ENCODE results near the gene BACH1.

BACH1 gene

DNA sequence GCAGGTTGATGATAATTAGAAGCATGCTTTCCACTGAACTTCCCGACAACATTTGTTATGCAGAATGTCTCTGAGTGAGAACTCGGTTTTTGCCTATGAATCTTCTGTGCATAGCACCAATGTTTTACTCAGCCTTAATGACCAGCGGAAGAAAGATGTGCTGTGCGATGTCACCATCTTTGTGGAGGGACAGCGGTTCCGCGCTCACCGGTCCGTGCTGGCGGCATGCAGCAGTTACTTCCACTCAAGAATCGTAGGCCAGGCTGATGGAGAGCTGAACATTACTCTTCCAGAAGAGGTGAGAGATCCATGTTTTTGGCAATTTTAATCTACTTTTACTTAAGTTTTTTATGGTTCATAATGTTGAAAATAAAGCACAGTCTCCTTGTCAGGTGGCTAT is 22.5 kb downstream of the BACH1 start:
- no peak overlapping the region for H3K4me3 ChIP-seq (ENCODE audit: low read length)
- TF ChIP-seq, protein P1, sequence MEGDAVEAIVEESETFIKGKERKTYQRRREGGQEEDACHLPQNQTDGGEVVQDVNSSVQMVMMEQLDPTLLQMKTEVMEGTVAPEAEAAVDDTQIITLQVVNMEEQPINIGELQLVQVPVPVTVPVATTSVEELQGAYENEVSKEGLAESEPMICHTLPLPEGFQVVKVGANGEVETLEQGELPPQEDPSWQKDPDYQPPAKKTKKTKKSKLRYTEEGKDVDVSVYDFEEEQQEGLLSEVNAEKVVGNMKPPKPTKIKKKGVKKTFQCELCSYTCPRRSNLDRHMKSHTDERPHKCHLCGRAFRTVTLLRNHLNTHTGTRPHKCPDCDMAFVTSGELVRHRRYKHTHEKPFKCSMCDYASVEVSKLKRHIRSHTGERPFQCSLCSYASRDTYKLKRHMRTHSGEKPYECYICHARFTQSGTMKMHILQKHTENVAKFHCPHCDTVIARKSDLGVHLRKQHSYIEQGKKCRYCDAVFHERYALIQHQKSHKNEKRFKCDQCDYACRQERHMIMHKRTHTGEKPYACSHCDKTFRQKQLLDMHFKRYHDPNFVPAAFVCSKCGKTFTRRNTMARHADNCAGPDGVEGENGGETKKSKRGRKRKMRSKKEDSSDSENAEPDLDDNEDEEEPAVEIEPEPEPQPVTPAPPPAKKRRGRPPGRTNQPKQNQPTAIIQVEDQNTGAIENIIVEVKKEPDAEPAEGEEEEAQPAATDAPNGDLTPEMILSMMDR (IDR thresholded peaks at IDR 0.05; ENCODE audit: insufficient read depth, low read depth, low read length, missing control alignments), result no peak

DNA sequence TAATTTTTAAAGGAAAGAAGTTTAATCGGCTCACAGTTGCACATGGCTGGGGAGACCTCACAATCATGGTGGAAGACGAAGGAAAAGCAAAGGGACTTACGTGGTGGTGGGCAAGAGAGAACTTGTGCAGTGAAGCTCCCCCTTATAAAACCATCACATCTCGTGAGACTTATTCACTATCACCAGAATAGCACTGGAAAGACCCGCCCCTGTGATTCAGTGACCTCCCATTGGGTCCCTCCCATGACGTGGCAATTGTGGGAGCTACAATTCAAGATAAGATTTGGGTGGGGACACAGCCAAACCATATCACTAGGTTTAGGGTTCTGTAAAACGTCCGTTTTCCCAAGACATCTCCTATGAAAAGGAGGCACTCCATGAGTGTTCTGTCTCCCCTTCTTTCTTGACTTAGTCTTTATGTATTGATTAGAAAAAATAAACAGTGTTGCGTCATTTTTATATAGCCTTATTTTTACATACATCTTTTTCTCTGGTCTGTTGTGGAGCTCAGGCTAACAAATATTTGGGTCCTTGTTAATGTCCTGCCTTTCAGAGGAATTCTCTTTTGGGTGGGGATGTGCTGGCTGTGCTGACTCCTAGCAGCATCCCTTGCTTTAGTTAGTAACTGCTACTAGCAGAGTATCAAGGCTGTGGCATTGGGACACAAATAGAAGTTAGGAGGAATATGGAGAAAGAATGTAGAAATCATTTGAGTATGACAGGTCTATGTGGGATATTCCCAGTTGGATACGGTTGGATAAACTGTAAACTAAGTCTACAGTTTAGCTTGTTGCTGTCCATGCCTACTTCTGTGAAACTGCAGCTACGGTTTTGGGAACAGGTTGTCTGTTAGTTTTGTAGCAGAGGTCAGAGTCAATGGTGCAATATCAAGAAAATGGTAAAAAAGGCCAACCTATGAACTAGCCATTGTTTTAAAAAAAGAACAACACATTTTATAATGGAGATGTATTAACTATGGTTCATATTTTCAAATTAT is 23.5 kb downstream of the BACH1 start:
- TF ChIP-seq, protein P1 (IDR thresholded peaks at IDR 0.05; ENCODE audit: insufficient read depth, low read depth, low read length, missing control alignments), result no peak
- no peak for DNase-seq (ENCODE audit: low read depth)

More for the DNA sequence above, 22.5 kb downstream of the BACH1 start:
- no peak for DNase-seq (ENCODE audit: low read depth)

DNA sequence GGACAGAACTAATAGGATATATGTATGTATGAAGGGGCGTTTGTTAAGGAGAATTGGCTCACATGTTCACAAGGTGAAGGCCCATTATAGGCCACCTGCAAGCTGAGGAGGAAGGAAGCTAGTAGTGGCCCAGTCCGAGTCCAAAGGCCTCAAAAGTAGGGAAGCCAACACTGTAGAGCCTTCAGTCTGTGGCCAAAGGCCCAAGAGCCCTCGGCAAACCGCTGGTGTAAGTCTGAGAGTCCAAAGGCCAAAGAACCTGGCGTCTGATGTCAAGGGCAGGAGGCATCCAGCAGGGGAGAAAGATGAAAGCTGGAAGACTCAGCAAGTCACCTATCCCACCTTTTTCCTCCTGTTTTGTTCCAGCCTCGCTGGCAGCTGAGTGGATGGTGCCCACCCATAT is 24.5 kb downstream of the BACH1 start:
- TF ChIP-seq, protein P1 (IDR thresholded peaks at IDR 0.05; ENCODE audit: insufficient read depth, low read depth, low read length, missing control alignments), result no peak
- H3K4me3 ChIP-seq (ENCODE audit: low read length), result no peak overlapping the region
- DNase-seq (ENCODE audit: low read depth), result no peak

More for the DNA sequence above, 23.5 kb downstream of the BACH1 start:
- H3K4me3 ChIP-seq (ENCODE audit: low read length), result no peak overlapping the region

DNA sequence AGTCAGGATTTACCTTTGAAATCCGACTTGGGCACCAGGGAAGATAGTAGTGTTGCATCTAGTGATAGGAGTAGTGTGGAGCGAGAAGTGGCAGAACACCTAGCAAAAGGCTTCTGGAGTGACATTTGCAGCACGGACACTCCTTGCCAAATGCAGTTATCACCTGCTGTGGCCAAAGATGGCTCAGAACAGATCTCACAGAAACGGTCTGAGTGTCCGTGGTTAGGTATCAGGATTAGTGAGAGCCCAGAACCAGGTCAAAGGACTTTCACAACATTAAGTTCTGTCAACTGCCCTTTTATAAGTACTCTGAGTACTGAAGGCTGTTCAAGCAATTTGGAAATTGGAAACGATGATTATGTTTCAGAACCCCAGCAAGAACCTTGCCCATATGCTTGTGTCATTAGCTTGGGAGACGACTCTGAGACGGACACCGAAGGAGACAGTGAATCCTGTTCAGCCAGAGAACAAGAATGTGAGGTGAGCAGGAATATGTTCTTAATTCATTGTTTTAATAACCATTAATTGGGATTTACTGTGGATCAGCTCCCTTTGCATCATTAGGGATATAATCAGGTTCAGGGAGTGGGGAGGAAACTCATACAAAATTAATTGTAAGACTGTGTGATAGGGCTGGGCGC is 28.3 kb downstream of the BACH1 start:
- TF ChIP-seq, protein P1 (IDR thresholded peaks at IDR 0.05; ENCODE audit: insufficient read depth, low read depth, low read length, missing control alignments), result no peak
- DNase-seq (ENCODE audit: low read depth), result no peak
- H3K4me3 ChIP-seq (ENCODE audit: low read length), result no peak overlapping the region

DNA sequence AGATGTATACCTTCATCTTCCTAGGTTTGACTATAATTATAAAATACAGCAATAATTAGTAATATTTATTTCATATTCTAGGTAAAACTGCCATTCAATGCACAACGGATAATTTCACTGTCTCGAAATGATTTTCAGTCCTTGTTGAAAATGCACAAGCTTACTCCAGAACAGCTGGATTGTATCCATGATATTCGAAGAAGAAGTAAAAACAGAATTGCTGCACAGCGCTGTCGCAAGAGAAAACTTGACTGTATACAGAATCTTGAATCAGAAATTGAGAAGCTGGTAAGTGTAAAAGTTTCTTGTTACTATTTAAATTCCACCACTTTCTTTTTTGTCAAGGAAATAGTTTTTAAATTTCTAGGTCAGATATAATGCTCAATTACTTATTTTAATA is 30.7 kb downstream of the BACH1 start:
- H3K4me3 ChIP-seq (ENCODE audit: low read length), result no peak overlapping the region
- TF ChIP-seq, protein P1 (IDR thresholded peaks at IDR 0.05; ENCODE audit: insufficient read depth, low read depth, low read length, missing control alignments), result no peak
- DNase-seq (ENCODE audit: low read depth), result no peak

DNA sequence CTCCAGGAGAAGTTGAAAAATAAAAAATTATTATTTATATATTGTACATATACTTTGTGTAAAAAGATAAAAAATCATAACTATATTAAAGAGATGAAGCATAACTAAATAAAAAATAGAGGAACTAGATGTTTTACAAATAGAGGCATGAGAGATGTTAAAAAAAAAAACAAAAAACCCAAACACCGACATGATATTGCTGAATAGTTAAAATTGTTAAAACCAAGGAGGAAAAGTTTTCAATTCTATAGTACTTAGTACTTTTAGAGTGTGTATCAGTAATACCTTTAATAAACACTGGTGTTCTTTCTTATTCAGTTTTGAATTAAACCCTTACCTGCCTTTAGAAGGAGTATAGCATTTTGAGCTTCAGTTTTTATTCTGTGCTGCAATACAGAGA is 32.1 kb downstream of the BACH1 start:
- H3K4me3 ChIP-seq (ENCODE audit: low read length), result no peak overlapping the region
- no peak for DNase-seq (ENCODE audit: low read depth)
- TF ChIP-seq, protein P1 (IDR thresholded peaks at IDR 0.05; ENCODE audit: insufficient read depth, low read depth, low read length, missing control alignments), result no peak

Data from epithelial cell of esophagus (primary cell).